H1 (cell line): ENCODE results near the gene KRTAP21-2. TPM values are rescaled to one million over a fixed set of nuclear protein-coding genes. Genes with fewer than 3 reads are reported as not detected.

Experiments
- EZH2 ChIP-seq: fragments of 200-600 bp; sonication (generic); IDR thresholded peaks from 2 replicates; pipeline ENCODE4 v1.7.1; 2012; ENCODE audit warnings: low read depth, mild to moderate bottlenecking, moderate library complexity, low read length, inconsistent platforms; ENCODE audit not compliant: severe bottlenecking
- POU5F1 ChIP-seq: IDR thresholded peaks from 2 replicates; pipeline ENCODE4 v1.6.1; 2011; ENCODE audit warnings: low read depth, mild to moderate bottlenecking, low read length, moderate library complexity
- RBBP5 ChIP-seq: IDR thresholded peaks from 2 replicates; pipeline ENCODE4 v1.7.1; 2012; ENCODE audit warnings: low read depth, mild to moderate bottlenecking, inconsistent platforms, low read length, moderate library complexity, borderline replicate concordance
- RFX5 ChIP-seq: IDR thresholded peaks from 2 replicates; pipeline ENCODE4 v1.6.1; 2011; ENCODE audit warnings: low read depth, low read length, improper control_type of control experiment, borderline replicate concordance
- polyA plus RNA-seq, 7 experiments: library from polyadenylated mRNA; depleted of rRNA in 3 of 7; stranded (reverse) in 5 of 7; unstranded in 2 of 7; fragments of >200 nt in 5 of 7; fragments of 200-250 nt in 2 of 7; gene quantifications; 1 replicate in 5 of 7; 2 replicates in 1 of 7; 4 replicates in 1 of 7; pipeline versions ENCODE4 v1.2.1 to v1.2.3, GENCODE V29; 2011 to 2013; ENCODE audit warnings: missing spikeins in 2 of 7, mixed read lengths in 2 of 7
- total RNA-seq: library from RNA; stranded (reverse); fragmentation: NEBNext Ultra II Directional; extraction: Animal tissue kit (Norgen Biotek cat#: 25700); gene quantifications from 2 replicates; pipeline ENCODE4 v1.2.1, GENCODE V29; 2021
- TF ChIP-seq, protein P1 (sequence below): fragments of 300-600 bp; sonication (generic); IDR thresholded peaks from 2 replicates; pipeline ENCODE4 v1.7.1; 2012; ENCODE audit warnings: low read length, moderate library complexity, mild to moderate bottlenecking, inconsistent platforms; ENCODE audit not compliant: insufficient replicate concordance

Gene KRTAP21-2
- total and polyA plus RNA-seq, 2 of the 8 experiments (the other 6 are each of a cell fraction or from before 2014, with no cell fraction given) = not detected

DNA sequence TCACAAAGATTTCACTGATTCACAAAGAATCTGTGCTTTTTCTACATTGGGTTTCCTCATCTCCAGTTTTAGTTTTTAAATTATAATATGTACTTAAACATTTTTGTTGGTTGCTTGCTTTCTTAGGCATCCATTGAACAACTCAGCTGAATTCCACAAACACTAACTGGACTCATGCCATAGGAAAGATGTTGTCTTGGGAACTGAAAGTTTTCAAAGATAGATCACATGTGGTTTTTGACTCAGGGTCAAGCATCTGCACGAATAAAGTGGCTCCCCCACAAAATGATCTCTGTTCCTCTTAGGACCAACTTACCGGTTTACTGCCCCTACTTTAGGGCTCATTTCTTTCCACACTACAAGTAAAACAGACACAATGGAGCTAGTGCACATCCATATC, 11.2 kb upstream of the KRTAP21-2 start (continued):
- TF ChIP-seq, protein P1, sequence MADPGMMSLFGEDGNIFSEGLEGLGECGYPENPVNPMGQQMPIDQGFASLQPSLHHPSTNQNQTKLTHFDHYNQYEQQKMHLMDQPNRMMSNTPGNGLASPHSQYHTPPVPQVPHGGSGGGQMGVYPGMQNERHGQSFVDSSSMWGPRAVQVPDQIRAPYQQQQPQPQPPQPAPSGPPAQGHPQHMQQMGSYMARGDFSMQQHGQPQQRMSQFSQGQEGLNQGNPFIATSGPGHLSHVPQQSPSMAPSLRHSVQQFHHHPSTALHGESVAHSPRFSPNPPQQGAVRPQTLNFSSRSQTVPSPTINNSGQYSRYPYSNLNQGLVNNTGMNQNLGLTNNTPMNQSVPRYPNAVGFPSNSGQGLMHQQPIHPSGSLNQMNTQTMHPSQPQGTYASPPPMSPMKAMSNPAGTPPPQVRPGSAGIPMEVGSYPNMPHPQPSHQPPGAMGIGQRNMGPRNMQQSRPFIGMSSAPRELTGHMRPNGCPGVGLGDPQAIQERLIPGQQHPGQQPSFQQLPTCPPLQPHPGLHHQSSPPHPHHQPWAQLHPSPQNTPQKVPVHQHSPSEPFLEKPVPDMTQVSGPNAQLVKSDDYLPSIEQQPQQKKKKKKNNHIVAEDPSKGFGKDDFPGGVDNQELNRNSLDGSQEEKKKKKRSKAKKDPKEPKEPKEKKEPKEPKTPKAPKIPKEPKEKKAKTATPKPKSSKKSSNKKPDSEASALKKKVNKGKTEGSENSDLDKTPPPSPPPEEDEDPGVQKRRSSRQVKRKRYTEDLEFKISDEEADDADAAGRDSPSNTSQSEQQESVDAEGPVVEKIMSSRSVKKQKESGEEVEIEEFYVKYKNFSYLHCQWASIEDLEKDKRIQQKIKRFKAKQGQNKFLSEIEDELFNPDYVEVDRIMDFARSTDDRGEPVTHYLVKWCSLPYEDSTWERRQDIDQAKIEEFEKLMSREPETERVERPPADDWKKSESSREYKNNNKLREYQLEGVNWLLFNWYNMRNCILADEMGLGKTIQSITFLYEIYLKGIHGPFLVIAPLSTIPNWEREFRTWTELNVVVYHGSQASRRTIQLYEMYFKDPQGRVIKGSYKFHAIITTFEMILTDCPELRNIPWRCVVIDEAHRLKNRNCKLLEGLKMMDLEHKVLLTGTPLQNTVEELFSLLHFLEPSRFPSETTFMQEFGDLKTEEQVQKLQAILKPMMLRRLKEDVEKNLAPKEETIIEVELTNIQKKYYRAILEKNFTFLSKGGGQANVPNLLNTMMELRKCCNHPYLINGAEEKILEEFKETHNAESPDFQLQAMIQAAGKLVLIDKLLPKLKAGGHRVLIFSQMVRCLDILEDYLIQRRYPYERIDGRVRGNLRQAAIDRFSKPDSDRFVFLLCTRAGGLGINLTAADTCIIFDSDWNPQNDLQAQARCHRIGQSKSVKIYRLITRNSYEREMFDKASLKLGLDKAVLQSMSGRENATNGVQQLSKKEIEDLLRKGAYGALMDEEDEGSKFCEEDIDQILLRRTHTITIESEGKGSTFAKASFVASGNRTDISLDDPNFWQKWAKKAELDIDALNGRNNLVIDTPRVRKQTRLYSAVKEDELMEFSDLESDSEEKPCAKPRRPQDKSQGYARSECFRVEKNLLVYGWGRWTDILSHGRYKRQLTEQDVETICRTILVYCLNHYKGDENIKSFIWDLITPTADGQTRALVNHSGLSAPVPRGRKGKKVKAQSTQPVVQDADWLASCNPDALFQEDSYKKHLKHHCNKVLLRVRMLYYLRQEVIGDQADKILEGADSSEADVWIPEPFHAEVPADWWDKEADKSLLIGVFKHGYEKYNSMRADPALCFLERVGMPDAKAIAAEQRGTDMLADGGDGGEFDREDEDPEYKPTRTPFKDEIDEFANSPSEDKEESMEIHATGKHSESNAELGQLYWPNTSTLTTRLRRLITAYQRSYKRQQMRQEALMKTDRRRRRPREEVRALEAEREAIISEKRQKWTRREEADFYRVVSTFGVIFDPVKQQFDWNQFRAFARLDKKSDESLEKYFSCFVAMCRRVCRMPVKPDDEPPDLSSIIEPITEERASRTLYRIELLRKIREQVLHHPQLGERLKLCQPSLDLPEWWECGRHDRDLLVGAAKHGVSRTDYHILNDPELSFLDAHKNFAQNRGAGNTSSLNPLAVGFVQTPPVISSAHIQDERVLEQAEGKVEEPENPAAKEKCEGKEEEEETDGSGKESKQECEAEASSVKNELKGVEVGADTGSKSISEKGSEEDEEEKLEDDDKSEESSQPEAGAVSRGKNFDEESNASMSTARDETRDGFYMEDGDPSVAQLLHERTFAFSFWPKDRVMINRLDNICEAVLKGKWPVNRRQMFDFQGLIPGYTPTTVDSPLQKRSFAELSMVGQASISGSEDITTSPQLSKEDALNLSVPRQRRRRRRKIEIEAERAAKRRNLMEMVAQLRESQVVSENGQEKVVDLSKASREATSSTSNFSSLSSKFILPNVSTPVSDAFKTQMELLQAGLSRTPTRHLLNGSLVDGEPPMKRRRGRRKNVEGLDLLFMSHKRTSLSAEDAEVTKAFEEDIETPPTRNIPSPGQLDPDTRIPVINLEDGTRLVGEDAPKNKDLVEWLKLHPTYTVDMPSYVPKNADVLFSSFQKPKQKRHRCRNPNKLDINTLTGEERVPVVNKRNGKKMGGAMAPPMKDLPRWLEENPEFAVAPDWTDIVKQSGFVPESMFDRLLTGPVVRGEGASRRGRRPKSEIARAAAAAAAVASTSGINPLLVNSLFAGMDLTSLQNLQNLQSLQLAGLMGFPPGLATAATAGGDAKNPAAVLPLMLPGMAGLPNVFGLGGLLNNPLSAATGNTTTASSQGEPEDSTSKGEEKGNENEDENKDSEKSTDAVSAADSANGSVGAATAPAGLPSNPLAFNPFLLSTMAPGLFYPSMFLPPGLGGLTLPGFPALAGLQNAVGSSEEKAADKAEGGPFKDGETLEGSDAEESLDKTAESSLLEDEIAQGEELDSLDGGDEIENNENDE = no peak
- TF ChIP-seq RBBP5 (no peak), RFX5 (no peak), EZH2 (no peak), POU5F1 (no peak)
